ENCODE measurements around the gene CHN2. TPM values are rescaled to one million over a fixed set of nuclear protein-coding genes. Genes with fewer than 3 reads are reported as not detected.

The CHN2 gene
- total RNA-seq, 1 experiment from 2014 or later: 17.2 TPM

DNA sequence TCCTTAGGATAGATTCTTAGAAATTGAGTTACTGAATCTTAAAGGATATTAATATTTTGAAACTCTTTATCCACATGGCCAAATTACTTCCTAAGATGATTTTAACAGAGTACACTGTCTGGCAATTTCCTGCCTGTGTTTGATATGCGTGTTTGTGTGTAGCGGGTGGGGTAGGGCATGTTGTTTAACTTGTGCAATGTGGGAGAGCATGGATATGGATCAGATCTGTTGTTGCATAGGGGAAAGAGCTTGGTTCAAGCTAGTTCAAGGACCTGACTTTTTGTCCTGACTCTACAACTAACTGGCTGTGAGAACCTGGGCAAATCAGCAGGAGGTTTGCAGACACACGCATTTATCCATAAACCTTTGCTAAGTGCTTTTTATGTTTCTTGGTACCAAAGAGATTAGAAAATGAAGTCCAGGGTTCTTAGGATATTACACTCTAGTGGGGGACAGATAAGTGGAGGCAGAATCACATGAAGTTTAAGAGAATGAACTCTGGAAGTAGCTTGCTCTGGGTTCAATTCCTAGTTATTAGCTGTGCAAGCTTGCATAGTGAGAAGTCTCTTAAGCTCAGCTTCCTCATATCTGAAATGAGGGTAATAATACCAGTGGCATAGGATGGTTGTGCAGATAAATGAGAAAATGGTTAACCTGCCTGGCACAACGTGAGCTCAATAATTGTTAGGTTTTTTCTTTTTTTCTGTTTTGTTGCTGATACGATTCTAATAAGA is 272.8 kb downstream of the CHN2 start:
- no peak for DNase-seq (ENCODE audit: low spot score)

DNA sequence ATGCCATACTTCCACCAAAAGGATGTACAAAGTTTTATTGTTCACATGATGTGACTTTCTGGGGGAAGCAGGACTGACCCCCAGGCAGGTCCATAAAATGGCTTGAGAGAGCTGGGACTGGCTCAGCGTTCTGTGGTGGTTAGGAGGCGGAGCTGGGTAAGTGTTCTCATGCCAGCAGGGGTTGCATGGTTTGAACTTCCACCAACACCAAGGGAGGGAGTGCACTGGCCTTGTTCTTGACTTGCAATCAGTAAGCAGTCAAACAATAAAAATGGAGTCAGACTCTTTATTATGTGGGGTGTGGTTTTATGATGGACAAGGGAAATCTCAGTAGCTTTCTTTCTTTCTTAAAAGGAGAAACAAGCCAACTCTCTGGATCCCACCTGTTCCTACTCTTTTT is 273.6 kb downstream of the CHN2 start:
- DNase-seq (ENCODE audit: low spot score): no peak

GRCh38 chr7:29469281-29469680 is 274.7 kb downstream of the CHN2 start:
- DNase-seq (ENCODE audit: low spot score): no peak

GRCh38 chr7:29469976-29470557 is 275.5 kb downstream of the CHN2 start:
- no peak for DNase-seq (ENCODE audit: low spot score)

DNA sequence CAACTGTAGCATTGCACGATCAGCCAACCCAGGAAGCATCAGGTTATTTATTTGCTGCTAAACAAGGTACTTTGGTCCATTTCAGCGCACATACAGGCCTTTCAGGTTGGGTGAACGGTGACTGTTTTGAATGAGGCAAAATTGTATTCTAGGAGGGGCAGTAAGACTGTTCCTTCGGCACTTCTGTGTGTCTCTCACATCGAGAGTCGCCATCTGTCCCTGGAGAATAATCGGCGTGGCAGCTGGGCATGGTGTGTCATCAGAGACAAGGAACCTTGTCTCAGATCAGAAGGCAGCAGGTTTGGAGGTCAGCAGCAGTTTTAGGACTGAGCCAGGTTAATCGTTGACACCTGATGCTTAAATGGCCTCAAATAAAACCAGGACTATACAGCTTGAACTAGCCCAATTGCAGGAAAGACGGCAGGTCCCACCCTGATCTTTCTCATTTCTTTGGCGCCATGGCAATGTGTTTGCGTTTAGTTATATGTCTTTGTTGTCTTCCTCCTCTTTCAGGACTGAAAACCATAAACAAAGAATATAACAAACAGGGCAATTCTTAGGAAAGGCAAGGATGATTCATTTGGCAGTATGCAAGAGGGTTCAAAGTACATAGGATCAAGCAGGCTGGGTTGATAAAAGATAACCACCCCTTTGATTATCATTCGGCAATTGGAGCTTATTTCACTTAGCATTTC is 277.0 kb downstream of the CHN2 start:
- DNase-seq (ENCODE audit: low spot score): no peak

GRCh38 chr7:29476916-29477315 is 282.3 kb downstream of the CHN2 start:
- DNase-seq (ENCODE audit: low spot score): no peak

DNA sequence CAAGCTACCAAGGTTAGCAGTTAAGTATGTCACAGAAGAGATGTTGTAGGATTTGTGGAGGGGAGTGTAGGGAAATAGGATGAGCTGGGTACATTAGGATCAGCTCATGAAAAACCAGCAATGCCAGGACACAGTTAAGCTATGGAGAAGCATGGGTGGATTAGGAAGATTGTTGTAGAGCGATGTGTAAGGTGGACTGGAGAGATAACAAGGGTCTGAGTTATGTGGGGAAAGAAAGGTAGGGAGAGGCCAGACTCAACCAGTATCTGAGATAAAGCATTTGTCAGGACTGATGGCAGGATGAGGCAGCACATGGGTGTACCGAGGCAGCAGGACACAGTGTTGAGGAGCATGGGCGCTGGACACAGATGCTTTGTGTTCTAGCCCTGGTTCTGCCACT is 283.7 kb downstream of the CHN2 start:
- DNase-seq (ENCODE audit: low spot score): no peak

DNA sequence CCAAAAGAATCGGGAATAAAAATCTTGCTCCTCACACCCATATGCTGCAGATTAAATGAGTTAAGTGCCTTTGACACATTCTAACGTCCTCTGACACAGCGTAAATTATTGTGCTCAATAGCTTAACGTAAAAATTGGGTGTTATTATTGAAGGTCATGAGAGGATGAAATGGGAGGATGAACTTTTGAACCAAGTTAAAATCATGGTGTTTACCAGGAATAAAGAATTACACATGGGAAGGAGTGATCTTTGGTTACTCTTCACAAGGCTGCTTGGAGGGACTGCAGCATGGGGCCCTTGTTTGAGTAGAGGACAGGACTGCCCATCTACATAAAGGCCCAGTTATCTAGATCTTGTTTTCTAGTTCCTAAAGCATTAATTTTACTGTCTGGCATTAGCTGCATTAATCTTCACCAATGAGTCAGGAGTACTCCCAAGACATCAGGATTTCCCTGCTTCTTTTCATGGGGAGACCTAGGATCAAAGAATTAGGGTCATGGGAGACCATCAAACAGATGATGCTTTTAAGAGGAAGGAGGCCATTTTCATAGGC is 284.2 kb downstream of the CHN2 start:
- DNase-seq (ENCODE audit: low spot score): no peak

GRCh38 chr7:29479301-29480200 is 285.0 kb downstream of the CHN2 start:
- DNase-seq (ENCODE audit: low spot score): no peak

- DNase-seq (ENCODE audit: low spot score): no peak
Observed at GRCh38 chr7:29480451-29480850, 285.9 kb downstream of the CHN2 start.

DNA sequence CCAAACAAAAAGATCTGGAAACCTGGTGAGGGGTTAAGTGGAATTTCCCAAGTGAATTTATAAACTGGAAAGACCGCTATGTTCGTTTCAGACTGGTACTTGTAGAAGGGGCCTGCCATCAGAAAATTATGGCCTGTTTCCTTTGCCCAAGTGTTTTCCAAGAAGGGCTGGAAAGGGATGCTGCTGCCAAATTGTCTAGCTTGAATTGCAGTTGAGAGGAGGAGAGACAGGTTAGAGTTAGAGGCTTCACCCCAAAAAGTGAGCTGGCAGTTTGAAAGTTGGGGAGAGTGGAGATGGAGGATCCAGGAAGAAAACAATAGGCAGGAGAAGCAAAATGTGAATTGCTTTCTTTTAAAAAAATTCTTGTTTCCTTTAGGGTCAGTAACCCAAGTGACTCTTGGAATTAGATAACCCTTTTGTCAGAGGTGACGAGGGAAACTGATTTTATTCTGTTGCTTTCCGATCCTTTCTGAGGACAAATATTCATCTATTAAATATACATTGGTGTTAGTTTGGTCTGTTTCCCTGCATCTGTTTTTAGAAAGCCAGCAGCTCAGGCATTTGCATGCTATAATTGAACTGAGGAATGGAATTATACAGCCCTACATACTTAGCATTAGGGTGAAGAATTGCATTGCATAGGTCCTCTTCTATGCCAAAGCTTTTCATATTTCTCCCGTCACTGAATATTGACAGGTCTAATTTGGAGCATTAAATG is 286.5 kb downstream of the CHN2 start:
- no peak for DNase-seq (ENCODE audit: low spot score)

DNA sequence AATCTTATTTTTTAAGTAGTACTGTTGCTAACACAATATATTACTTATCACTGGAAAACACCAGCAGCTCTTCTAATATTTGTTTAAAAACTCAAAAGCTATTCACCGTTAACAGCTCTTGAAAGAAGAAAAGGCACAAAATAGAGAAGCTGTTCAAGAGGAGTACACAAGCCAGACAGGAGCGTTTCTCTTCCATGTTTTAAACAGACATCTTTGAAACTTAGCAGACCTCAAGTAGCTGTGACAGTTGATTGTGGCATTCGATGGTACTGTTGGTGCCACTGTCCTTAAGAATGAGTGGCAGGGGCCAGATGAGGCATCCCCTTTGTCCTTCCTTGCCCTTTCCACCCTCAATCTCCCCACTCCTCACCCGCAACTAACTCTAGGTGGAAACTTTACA is 287.5 kb downstream of the CHN2 start:
- no peak for DNase-seq (ENCODE audit: low spot score)

- DNase-seq (ENCODE audit: low spot score): no peak
Observed at GRCh38 chr7:29483219-29484104, 288.9 kb downstream of the CHN2 start.

GRCh38 chr7:29484280-29484679 is 289.7 kb downstream of the CHN2 start:
- no peak for DNase-seq (ENCODE audit: low spot score)

DNA sequence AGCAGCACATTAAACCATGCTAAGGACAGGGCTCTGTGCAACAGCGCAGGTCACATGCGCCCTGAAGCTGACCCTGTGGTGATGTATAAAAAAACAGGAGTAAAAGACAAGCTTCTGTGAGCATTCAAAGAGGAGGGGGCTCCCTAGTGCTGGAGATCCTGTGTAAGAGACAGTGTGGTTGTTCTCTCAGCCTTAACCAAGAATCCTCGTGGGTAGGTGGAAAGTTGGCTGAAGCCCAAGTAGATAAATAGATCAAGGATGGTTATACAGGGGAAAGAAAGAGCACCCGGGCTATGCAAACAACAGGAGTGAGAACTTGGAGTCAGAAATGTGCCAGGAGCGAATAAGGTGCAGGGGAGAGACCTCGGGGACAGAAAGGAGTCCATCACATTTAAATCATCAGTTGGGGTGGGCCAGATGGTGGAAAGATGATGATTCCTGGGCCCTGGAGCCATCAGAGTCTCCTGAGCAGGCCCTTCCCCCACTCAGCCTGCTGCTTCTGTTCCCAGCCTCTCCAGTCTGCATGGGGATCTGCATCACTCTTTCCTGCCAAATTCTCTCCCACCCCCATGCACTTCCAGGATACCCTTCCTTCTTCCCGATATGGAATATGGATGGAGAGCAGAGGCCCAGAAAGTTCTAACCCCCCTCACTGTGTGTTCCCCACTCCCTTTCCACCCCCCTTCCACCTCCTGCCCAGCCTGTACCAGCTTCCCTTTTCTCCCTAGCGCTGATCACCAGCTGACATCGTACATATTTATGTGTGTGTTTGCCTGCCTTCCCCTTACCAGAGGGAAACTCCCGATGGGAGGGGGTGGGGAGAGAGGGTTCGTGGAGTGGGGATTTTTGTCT is 291.0 kb downstream of the CHN2 start:
- DNase-seq (ENCODE audit: low spot score): no peak

DNA sequence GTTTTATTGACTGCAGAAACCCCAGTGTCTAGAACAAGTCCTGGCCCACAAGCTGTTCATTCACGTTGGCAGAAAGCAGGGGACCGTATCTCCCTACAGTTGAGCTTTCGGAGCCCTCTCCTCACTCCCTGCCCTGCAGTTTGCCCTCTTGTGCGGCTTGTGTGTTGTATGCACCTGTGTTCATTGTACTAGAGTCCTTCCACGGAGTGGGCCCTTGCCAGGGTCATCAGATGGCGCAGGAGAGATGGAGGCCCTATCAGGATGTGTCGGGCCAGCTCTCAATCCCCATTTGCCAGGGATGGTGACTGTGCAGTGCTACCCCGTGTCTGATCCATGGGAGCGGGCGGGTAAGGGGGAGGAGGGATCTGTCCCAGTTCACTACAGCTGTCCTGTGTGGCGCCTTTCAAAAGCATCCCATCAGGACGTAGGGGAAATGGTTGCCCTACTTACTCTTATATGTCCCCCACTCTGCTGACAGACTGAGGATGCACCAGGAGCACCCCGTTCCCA is 291.7 kb downstream of the CHN2 start:
- DNase-seq (ENCODE audit: low spot score): no peak

- DNase-seq (ENCODE audit: low spot score): no peak
Observed at GRCh38 chr7:29487424-29487823, 292.8 kb downstream of the CHN2 start.

GRCh38 chr7:29488203-29488970 is 293.8 kb downstream of the CHN2 start:
- DNase-seq (ENCODE audit: low spot score): no peak
